ENCODE results near the gene HDHD5. TPM values are rescaled to one million over a fixed set of nuclear protein-coding genes. Genes with fewer than 3 reads are reported as not detected.
A peak's percentile ranks its signal among the peaks of the same experiment; 100 is the strongest.

Gene HDHD5
- total RNA-seq, 2 donors from 2014 or later, result 32.6 to 50.1 TPM

DNA sequence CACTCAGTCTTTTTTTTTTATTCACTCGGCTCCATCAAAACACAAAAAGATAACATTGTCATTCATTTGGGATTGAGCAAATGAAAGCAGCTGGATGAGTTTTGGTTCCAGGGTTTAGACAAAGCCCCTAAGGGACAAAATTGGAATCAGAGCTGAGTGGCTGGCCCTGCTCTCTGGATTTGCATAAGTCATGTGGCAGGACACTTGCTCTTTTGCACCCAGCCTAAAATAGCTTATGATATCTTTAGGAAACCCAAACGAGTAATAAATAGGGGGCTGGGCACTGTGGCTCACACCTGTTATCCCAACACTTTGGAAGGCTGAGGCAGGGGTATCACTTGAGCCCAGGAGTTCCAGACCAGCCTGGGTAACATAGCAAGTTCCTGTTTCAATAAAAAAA is 27.0 kb downstream of the HDHD5 start:
- DNase-seq (ENCODE audit: low spot score) (no peak), ATAC-seq (ENCODE audit: insufficient number of reproducible peaks, low FRiP score, low read depth) (no peak)
- H3K9me3 ChIP-seq, result no peaks in the 10 kb centered on the region

DNA sequence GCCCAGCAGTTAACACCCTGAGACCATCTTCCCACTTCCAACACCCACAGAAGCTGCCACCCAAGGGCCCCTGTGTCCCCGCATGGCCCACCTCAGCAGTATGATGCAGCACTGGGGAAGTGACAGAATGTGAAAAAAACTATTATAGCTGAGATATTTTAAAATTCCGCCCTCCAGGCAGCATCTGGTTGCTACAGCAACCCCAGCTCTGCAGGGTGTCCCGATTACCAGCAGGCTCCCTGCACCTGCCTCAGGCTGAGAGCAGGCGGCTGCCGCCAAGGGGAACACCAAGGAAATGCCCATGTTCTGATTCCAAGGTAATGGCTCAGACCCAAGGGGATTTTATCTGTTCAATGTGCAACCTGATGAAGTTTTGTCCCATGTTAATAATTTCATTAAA is 27.4 kb downstream of the HDHD5 start:
- DNase-seq (ENCODE audit: low spot score), result no peak
- Histone ChIP-seq H3K4me3 (no peak overlapping the region), H3K4me1 (ENCODE audit: control insufficient read depth in 1 of 2, low read depth in 2 of 2) (no peaks in the 10 kb centered on the region), H3K27me3 (replicated peaks; ENCODE audit: insufficient read depth) (no peaks in the 10 kb centered on the region), H3K36me3 (no peaks in the 10 kb centered on the region), H3K9me3 (no peaks in the 10 kb centered on the region), H3K27ac (no peak overlapping the region)
- TF ChIP-seq, protein P1, sequence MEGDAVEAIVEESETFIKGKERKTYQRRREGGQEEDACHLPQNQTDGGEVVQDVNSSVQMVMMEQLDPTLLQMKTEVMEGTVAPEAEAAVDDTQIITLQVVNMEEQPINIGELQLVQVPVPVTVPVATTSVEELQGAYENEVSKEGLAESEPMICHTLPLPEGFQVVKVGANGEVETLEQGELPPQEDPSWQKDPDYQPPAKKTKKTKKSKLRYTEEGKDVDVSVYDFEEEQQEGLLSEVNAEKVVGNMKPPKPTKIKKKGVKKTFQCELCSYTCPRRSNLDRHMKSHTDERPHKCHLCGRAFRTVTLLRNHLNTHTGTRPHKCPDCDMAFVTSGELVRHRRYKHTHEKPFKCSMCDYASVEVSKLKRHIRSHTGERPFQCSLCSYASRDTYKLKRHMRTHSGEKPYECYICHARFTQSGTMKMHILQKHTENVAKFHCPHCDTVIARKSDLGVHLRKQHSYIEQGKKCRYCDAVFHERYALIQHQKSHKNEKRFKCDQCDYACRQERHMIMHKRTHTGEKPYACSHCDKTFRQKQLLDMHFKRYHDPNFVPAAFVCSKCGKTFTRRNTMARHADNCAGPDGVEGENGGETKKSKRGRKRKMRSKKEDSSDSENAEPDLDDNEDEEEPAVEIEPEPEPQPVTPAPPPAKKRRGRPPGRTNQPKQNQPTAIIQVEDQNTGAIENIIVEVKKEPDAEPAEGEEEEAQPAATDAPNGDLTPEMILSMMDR (IDR thresholded peaks at IDR 0.05), result no peak
- ATAC-seq (ENCODE audit: insufficient number of reproducible peaks, low FRiP score, low read depth), result no peak

More for the DNA sequence above, 27.0 kb downstream of the HDHD5 start:
- no peak overlapping the region for H3K4me3 ChIP-seq
- no peaks in the 10 kb centered on the region for H3K36me3 ChIP-seq
- TF ChIP-seq, protein P1 (IDR thresholded peaks at IDR 0.05), result no peak
- no peak overlapping the region for H3K27ac ChIP-seq
- no peaks in the 10 kb centered on the region for H3K27me3 ChIP-seq (replicated peaks; ENCODE audit: insufficient read depth)
- no peaks in the 10 kb centered on the region for H3K4me1 ChIP-seq (ENCODE audit: control insufficient read depth in 1 of 2, low read depth in 2 of 2)

DNA sequence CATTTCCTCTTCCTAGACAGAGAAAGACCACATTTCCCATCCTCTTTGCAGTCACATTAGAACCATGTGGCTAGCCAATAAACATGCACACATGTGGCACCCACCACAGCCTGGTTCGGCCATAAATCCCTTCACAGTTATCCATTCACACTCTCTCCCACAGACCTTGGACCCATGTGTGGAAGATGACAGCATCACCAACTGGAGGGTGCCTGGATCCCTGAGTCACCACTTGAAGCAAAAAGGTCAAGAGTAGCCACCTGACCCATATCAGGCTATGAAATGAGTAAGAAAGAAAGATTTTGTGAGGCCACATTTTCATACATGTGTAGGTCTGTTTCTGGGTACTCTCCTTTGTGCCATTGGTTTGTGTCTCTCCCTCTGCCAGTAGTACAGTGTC is 28.9 kb downstream of the HDHD5 start:
- no peak for ATAC-seq (ENCODE audit: insufficient number of reproducible peaks, low FRiP score, low read depth)
- Histone ChIP-seq H3K4me3 (no peak overlapping the region), H3K27ac (no peak overlapping the region), H3K9me3 (no peaks in the 10 kb centered on the region), H3K36me3 (no peaks in the 10 kb centered on the region), H3K27me3 (replicated peaks; ENCODE audit: insufficient read depth) (no peaks in the 10 kb centered on the region), H3K4me1 (ENCODE audit: control insufficient read depth in 1 of 2, low read depth in 2 of 2) (no peaks in the 10 kb centered on the region)
- TF ChIP-seq, protein P1 (IDR thresholded peaks at IDR 0.05), result no peak
- no peak for DNase-seq (ENCODE audit: low spot score)

DNA sequence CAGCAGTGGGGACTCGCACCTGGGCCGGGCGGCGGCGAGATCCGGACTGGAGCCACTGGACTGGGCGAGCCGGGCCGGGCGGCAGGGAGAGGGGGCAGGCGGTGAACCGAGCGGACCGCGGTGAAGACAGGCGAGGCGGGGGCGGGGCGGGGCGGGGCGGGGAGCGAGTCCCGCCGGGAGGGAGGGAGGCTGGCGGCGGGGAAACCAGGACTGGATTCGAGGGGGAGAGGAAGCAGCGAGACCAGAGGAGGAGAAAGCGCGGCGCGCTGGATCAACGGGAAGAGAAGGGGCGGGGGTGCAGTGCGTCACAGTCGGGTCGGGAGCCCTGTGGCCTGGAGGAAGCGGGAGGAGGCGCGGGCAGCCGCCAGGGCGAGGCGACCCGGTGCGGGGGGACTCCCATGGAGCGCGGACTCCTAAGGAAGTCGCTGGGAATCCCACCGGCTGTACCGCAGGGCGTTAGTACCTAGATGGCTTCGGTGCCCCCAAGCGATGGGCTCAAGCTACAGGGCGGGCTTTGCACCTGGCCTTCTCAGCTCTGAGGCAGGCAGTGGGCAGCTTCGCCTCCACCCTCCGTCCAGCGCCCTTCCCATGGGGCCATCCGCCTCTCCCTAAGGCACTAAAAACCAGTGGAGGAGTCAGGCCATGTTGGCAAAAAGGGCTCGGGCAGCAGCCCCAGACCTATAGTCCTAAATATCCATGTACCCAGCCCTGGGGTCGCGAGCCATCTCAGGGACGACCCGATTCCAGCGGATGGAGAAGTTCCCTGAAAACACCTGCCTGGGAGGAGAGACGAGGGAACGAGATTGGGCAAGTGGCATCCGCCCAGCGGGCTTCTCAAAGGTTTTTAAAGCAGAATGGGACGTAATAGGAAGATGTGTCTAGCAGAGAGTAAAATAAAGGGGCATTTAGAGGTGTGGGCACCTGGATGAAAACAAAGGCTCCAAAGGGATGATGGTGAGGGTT is 37.6 kb downstream of the HDHD5 start, which contains the start of gene TMEM121B:
Gene TMEM121B, minus strand, starts transcription at position 128 of the 963 bp plus-strand sequence. CDS start 233 bp downstream, outside the sequence.
- DNase-seq (ENCODE audit: low spot score), result no peak
- ATAC-seq (ENCODE audit: insufficient number of reproducible peaks, low FRiP score, low read depth), result no peak
- Histone ChIP-seq H3K27me3 (replicated peaks; ENCODE audit: insufficient read depth) (peaks cover 12% of the 10 kb centered on the region), H3K27ac (no peak within 1 kb of the TSS), H3K4me1 (ENCODE audit: control insufficient read depth in 1 of 2, low read depth in 2 of 2) (peaks cover 5 to 8% of the 10 kb centered on the region in 2 donors), H3K4me3 (peak within 1 kb of the TSS; percentile 74), H3K36me3 (no peaks in the 10 kb centered on the region), H3K9me3 (no peaks in the 10 kb centered on the region)
- TF ChIP-seq, protein P1 (IDR thresholded peaks at IDR 0.05), result no peak

DNA sequence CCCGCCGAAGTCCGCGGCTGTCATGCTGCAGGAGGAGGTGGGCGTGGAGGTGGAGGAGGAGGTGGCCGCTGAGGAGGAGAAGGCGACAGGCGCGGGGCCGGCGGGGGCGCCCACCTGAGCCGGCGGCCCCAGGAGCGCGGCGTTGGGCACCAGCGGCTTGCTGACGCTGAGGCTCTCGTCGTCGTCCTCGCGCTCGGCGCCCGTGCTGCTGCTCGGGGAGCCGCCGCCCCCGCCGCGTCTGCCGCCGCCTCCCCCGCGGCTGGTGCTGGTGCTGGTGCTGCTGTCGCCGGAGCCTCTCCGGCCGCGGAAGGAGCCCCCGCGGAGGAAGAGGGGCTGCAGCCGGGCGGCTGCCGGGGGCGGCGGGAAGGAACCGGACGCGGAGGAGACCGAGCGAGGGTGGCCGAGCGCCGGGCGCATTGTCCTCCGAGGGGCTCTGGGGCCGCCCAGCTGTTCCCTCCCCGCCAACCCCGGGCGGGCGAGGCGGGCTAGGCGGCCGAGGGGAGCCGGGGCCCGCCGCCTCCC is 38.3 kb downstream of the HDHD5 start:
- Histone ChIP-seq H3K36me3 (no peaks in the 10 kb centered on the region), H3K4me1 (ENCODE audit: control insufficient read depth in 1 of 2, low read depth in 2 of 2) (peaks cover 5 to 8% of the 10 kb centered on the region in 2 donors), H3K27me3 (replicated peaks; ENCODE audit: insufficient read depth) (peaks cover 12% of the 10 kb centered on the region), H3K27ac (no peak overlapping the region), H3K4me3 (peak overlapping the region; percentile 74), H3K9me3 (no peaks in the 10 kb centered on the region)
- TF ChIP-seq, protein P1 (IDR thresholded peaks at IDR 0.05), result no peak
- DNase-seq (ENCODE audit: low spot score) (no peak), ATAC-seq (ENCODE audit: insufficient number of reproducible peaks, low FRiP score, low read depth) (no peak)

All from thoracic aorta (tissue), 2 donors.